ENCODE measurements around the gene CCDC150.
A peak's percentile ranks its signal among the peaks of the same experiment; 100 is the strongest.
"Not testable (repeated sequence)": the region's sequence is repeated elsewhere in the genome, so short reads cannot be mapped to it uniquely, and the experiment has no call there.

The CCDC150 gene

GRCh38 chr2:196635156-196635555 is 4.4 kb upstream of the CCDC150 start:
- DNase-seq (ENCODE audit: low spot score): no peak

- no peak for DNase-seq (ENCODE audit: low spot score)
These were observed 750 bp upstream of the CCDC150 start for GRCh38 chr2:196638765-196639164.

GRCh38 chr2:196640031-196640548 is 575 bp downstream of the CCDC150 start:
- DNase-seq (ENCODE audit: low spot score): peak; percentile 10

GRCh38 chr2:196649202-196649601 is 9.7 kb downstream of the CCDC150 start:
- DNase-seq (ENCODE audit: low spot score): no peak

- DNase-seq (ENCODE audit: low spot score): no peak
These were observed 12.0 kb downstream of the CCDC150 start for GRCh38 chr2:196651387-196652094.

- DNase-seq (ENCODE audit: low spot score): no peak
These were observed 13.4 kb downstream of the CCDC150 start for GRCh38 chr2:196652869-196653268.

- DNase-seq (ENCODE audit: low spot score): no peak
These were observed 14.3 kb downstream of the CCDC150 start for GRCh38 chr2:196653843-196654242.

GRCh38 chr2:196655761-196656160 is 16.2 kb downstream of the CCDC150 start:
- DNase-seq (ENCODE audit: low spot score): no peak

- DNase-seq (ENCODE audit: low spot score): no peak
These were observed 17.8 kb downstream of the CCDC150 start for GRCh38 chr2:196657333-196657732.

GRCh38 chr2:196659844-196660243 is 20.3 kb downstream of the CCDC150 start:
- DNase-seq (ENCODE audit: low spot score): no peak

- DNase-seq (ENCODE audit: low spot score): no peak
These were observed 20.7 kb downstream of the CCDC150 start for GRCh38 chr2:196660244-196660643.

- no peak for DNase-seq (ENCODE audit: low spot score)
These were observed 30.8 kb downstream of the CCDC150 start for GRCh38 chr2:196670342-196670741.

- no peak for DNase-seq (ENCODE audit: low spot score)
These were observed 36.4 kb downstream of the CCDC150 start for GRCh38 chr2:196675963-196676362.

- no peak for DNase-seq (ENCODE audit: low spot score)
These were observed 37.9 kb downstream of the CCDC150 start for GRCh38 chr2:196677404-196677803.

- DNase-seq (ENCODE audit: low spot score): no peak
These were observed 39.9 kb downstream of the CCDC150 start for GRCh38 chr2:196679368-196679767.

- no peak for DNase-seq (ENCODE audit: low spot score)
These were observed 42.0 kb downstream of the CCDC150 start for GRCh38 chr2:196681510-196681909.

GRCh38 chr2:196685792-196686191 is 46.3 kb downstream of the CCDC150 start:
- DNase-seq (ENCODE audit: low spot score): no peak

- DNase-seq (ENCODE audit: low spot score): not testable (repeated sequence)
These were observed 47.2 kb downstream of the CCDC150 start for GRCh38 chr2:196686737-196687136.

- no peak for DNase-seq (ENCODE audit: low spot score)
These were observed 57.0 kb downstream of the CCDC150 start for GRCh38 chr2:196696423-196697079.

- DNase-seq (ENCODE audit: low spot score): no peak
These were observed 58.3 kb downstream of the CCDC150 start for GRCh38 chr2:196697825-196698224.

GRCh38 chr2:196702641-196703040 is 63.1 kb downstream of the CCDC150 start:
- no peak for DNase-seq (ENCODE audit: low spot score)

- DNase-seq (ENCODE audit: low spot score): no peak
These were observed 64.2 kb downstream of the CCDC150 start for GRCh38 chr2:196703695-196704094.

GRCh38 chr2:196710056-196710455 is 70.5 kb downstream of the CCDC150 start:
- DNase-seq (ENCODE audit: low spot score): not testable (repeated sequence)

- DNase-seq (ENCODE audit: low spot score): no peak
These were observed 72.1 kb downstream of the CCDC150 start for GRCh38 chr2:196711625-196712024.
